Measurements from ENCODE around the gene SORCS2.

GRCh38 chr4:7182616-7183015 is 9.7 kb upstream of the SORCS2 start:
- TF ChIP-seq CTCF (IDR thresholded peaks at IDR 0.05), result no peak
- no peak for TF ChIP-seq EP300 (IDR thresholded peaks at IDR 0.05; ENCODE audit: borderline replicate concordance in 1 of 2, low read depth in 1 of 2, low read length in 1 of 2)
- TF ChIP-seq TEAD4 (IDR thresholded peaks at IDR 0.05; ENCODE audit: borderline replicate concordance, insufficient read depth), result no peak
- TF ChIP-seq CHD2 (IDR thresholded peaks at IDR 0.05; ENCODE audit: low read length, partially characterized antibody), result no peak
- TF ChIP-seq RFX5 (IDR thresholded peaks at IDR 0.05; ENCODE audit: low read length), result no peak
- no peak for TF ChIP-seq NFIC (IDR thresholded peaks at IDR 0.05; ENCODE audit: borderline replicate concordance)
- no peak for TF ChIP-seq SMC3 (IDR thresholded peaks at IDR 0.05; ENCODE audit: low read depth, low read length)

Measured in SK-N-SH (cell line).